Lower leg skin (tissue), 3 donors: ENCODE results near the gene PPP1R26.

Experiments
- POLR2A ChIP-seq, 2 donors: fragments of 450-650 bp; IDR thresholded peaks; one replicate each; pipeline ENCODE4 v1.6.1; 2016 to 2017; ENCODE audit warnings: antibody characterized with exemption in 2 of 2, mild to moderate bottlenecking in 1 of 2, moderate library complexity in 1 of 2
- TF ChIP-seq, protein P1 (sequence below), 3 donors: fragments of 450-650 bp; IDR thresholded peaks; one replicate each; pipeline ENCODE4 v1.5.1; 2016; ENCODE audit warnings: antibody characterized with exemption in 3 of 3, mild to moderate bottlenecking in 3 of 3, moderate library complexity in 2 of 3

DNA sequence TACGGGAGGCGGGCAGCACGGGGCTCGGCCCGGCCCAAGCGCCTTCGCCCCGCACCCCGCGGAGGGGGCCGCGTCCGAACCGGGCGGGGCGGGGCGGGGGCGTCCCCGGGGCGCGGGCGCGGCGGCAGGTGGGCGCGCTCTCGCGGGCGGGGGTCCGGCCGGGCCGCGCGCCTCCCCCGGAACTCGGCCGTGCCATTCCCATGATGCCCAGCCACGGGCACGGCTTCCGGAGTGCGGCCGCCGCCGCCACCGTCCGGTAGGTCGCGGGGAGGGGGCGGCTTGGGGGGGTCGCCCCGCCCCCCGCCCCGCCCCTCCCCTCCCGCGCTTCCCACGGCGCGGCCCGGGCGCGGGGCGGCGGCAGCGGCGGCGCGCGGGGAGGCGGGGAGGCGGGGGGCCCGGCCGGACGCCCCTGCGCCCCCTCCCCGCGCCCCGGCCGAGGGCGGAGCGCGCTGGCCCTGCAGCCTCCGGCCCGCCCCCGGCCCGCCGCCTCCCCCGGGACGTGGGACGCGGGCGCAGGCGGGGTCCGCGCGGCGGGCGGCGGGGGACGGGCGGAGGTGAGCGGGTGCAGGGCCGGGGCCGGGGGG lies at the start of gene PPP1R26:
- TF ChIP-seq, protein P1, sequence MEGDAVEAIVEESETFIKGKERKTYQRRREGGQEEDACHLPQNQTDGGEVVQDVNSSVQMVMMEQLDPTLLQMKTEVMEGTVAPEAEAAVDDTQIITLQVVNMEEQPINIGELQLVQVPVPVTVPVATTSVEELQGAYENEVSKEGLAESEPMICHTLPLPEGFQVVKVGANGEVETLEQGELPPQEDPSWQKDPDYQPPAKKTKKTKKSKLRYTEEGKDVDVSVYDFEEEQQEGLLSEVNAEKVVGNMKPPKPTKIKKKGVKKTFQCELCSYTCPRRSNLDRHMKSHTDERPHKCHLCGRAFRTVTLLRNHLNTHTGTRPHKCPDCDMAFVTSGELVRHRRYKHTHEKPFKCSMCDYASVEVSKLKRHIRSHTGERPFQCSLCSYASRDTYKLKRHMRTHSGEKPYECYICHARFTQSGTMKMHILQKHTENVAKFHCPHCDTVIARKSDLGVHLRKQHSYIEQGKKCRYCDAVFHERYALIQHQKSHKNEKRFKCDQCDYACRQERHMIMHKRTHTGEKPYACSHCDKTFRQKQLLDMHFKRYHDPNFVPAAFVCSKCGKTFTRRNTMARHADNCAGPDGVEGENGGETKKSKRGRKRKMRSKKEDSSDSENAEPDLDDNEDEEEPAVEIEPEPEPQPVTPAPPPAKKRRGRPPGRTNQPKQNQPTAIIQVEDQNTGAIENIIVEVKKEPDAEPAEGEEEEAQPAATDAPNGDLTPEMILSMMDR (IDR thresholded peaks at IDR 0.05): no peak
- no peak for TF ChIP-seq POLR2A (IDR thresholded peaks at IDR 0.05)
